Gastroesophageal sphincter (tissue), 3 donors: ENCODE data around the gene LIX1.

Experiments
- EP300 ChIP-seq: sonication (generic); formaldehyde crosslinking; IDR thresholded peaks from one replicate; pipeline ENCODE4 v1.6.1; 2017; ENCODE audit warnings: antibody characterized with exemption, mild to moderate bottlenecking
- POLR2A ChIP-seq, 2 donors: fragments of 450-650 bp; IDR thresholded peaks; one replicate each; pipeline ENCODE4 v1.6.1; 2017; ENCODE audit warnings: antibody characterized with exemption in 2 of 2, mild to moderate bottlenecking in 2 of 2, moderate library complexity in 1 of 2
- POLR2AphosphoS5 ChIP-seq: sonication (generic); formaldehyde crosslinking; IDR thresholded peaks from one replicate; pipeline ENCODE4 v1.6.1; 2017; ENCODE audit warnings: antibody characterized with exemption
- TF ChIP-seq, protein P1 (sequence below), 4 experiments: fragments of 200-600 bp in 2 of 4; fragments of 450-650 bp in 2 of 4; sonication (generic) in 1 of 4; IDR thresholded peaks; one replicate each; pipeline ENCODE4 v1.5.1; 2017 to 2019; ENCODE audit warnings: antibody characterized with exemption in 4 of 4, mild to moderate bottlenecking in 2 of 4, moderate library complexity in 2 of 4

DNA sequence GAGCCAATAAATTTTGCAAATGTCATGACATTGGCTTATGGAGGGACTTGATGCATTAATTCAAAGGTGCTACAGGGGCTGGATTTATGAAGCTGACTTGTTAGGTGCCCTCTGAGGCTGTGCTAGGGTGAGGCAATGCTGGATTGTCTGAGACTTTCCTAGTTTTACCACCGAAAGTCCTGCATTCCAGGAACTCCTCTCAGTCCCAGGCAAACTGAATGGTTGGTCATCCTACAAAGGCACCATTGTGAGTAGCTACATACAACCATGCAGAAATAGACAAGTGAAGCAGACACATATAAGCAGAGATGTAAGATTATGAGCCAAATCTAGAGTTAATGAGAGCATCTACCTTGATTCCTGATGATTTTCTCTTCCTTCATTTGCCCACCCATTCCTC, 95.3 kb downstream of the LIX1 start:
- TF ChIP-seq, protein P1, sequence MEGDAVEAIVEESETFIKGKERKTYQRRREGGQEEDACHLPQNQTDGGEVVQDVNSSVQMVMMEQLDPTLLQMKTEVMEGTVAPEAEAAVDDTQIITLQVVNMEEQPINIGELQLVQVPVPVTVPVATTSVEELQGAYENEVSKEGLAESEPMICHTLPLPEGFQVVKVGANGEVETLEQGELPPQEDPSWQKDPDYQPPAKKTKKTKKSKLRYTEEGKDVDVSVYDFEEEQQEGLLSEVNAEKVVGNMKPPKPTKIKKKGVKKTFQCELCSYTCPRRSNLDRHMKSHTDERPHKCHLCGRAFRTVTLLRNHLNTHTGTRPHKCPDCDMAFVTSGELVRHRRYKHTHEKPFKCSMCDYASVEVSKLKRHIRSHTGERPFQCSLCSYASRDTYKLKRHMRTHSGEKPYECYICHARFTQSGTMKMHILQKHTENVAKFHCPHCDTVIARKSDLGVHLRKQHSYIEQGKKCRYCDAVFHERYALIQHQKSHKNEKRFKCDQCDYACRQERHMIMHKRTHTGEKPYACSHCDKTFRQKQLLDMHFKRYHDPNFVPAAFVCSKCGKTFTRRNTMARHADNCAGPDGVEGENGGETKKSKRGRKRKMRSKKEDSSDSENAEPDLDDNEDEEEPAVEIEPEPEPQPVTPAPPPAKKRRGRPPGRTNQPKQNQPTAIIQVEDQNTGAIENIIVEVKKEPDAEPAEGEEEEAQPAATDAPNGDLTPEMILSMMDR (IDR thresholded peaks at IDR 0.05): no peak
- TF ChIP-seq POLR2AphosphoS5: no peak
- TF ChIP-seq POLR2A (IDR thresholded peaks at IDR 0.05): no peak
- TF ChIP-seq EP300: no peak
